Osteocyte (in vitro differentiated cells): ENCODE measurements around the gene ADGRL2. TPM values are rescaled to one million over a fixed set of nuclear protein-coding genes. Genes with fewer than 3 reads are reported as not detected.

Source experiments
- DNase-seq: peaks from one replicate; pipeline ENCODE4 v3.0.0; 2021; ENCODE audit warnings: mixed read lengths; ENCODE audit not compliant: unreplicated experiment; ENCODE audit errors: extremely low spot score
- H3K27ac Mint-ChIP-seq: one replicate; pipeline ENCODE4 v1.8.0; 2021; ENCODE audit warnings: mild to moderate bottlenecking, mixed read lengths; ENCODE audit not compliant: unreplicated experiment
- H3K27me3 Mint-ChIP-seq: one replicate; pipeline ENCODE4 v1.8.0; 2021; ENCODE audit warnings: mixed read lengths; ENCODE audit not compliant: unreplicated experiment
- H3K36me3 Mint-ChIP-seq: one replicate; pipeline ENCODE4 v1.8.0; 2021; ENCODE audit warnings: mixed read lengths; ENCODE audit not compliant: unreplicated experiment
- H3K4me1 Mint-ChIP-seq: one replicate; pipeline ENCODE4 v1.8.0; 2021; ENCODE audit warnings: mixed read lengths; ENCODE audit not compliant: unreplicated experiment
- H3K4me3 Mint-ChIP-seq: one replicate; pipeline ENCODE4 v1.8.0; 2021; ENCODE audit warnings: mild to moderate bottlenecking, moderate library complexity, mixed read lengths; ENCODE audit not compliant: unreplicated experiment
- H3K9me3 Mint-ChIP-seq: one replicate; pipeline ENCODE4 v1.8.0; 2021; ENCODE audit warnings: mixed read lengths; ENCODE audit not compliant: unreplicated experiment
- CTCF ChIP-seq: fragments of 200-600 bp; sonication (generic); IDR thresholded peaks from 2 replicates; pipeline ENCODE4 v1.5.0; 2021; ENCODE audit warnings: antibody characterized with exemption, mild to moderate bottlenecking, moderate library complexity
- total RNA-seq: library from RNA; stranded (reverse); gene quantifications from 2 replicates; pipeline ENCODE4 v1.2.1, GENCODE V29; 2021

The ADGRL2 gene
- total RNA-seq, 1 donor from 2014 or later, result 76.3 TPM

- Mint-ChIP-seq H3K4me1 (peaks cover 11% of the 10 kb centered on the region), H3K27ac (no peak overlapping the region), H3K36me3 (no peaks in the 10 kb centered on the region), H3K9me3 (no peaks in the 10 kb centered on the region), H3K4me3 (no peak overlapping the region), H3K27me3 (no peaks in the 10 kb centered on the region)
- TF ChIP-seq CTCF, result no peak
- DNase-seq, result no peak
Observed at GRCh38 chr1:81813691-81814090, 13.0 kb downstream of the ADGRL2 start.

DNA sequence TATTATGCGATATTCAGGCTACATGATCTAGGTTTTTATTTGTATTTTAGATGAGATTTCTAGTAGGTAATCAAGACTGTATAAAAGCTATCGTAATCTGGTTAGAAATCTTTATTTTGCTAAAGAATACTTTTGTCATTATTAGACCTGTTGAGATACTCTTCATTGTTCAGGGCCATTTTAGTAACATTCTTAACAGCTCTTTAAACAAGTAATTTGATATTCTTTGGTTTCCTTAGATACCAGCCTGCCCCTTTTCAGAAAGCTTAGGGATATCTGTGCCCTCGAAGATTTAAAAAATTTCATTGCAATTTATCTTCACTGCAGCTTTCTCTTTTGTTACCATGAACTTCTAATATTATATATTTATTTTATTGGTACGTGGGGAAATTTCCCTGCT, 18.9 kb downstream of the ADGRL2 start:
- no peak for DNase-seq
- H3K4me3 Mint-ChIP-seq, result no peak overlapping the region
- no peak for TF ChIP-seq CTCF
- H3K27ac Mint-ChIP-seq, result no peak overlapping the region
- H3K9me3 Mint-ChIP-seq, result no peaks in the 10 kb centered on the region
- H3K4me1 Mint-ChIP-seq, result peaks cover 9% of the 10 kb centered on the region
- H3K27me3 Mint-ChIP-seq, result no peaks in the 10 kb centered on the region
- H3K36me3 Mint-ChIP-seq, result peaks cover 3% of the 10 kb centered on the region

- TF ChIP-seq CTCF, result no peak
- Mint-ChIP-seq H3K27me3 (no peaks in the 10 kb centered on the region), H3K27ac (no peak overlapping the region), H3K9me3 (no peaks in the 10 kb centered on the region), H3K4me3 (no peak overlapping the region), H3K4me1 (peaks cover 9% of the 10 kb centered on the region), H3K36me3 (peaks cover 3% of the 10 kb centered on the region)
- DNase-seq, result no peak
Observed at GRCh38 chr1:81820765-81821164, 20.0 kb downstream of the ADGRL2 start.

- peaks cover 11% of the 10 kb centered on the region for H3K4me1 Mint-ChIP-seq
- H3K27ac Mint-ChIP-seq, result no peak overlapping the region
- no peak for TF ChIP-seq CTCF
Observed at GRCh38 chr1:81823082-81823481, 22.3 kb downstream of the ADGRL2 start.

GRCh38 chr1:81824759-81825158, 24.0 kb downstream of the ADGRL2 start:
- H3K27ac Mint-ChIP-seq, result no peak overlapping the region
- H3K36me3 Mint-ChIP-seq, result peaks cover 3% of the 10 kb centered on the region
- no peak for TF ChIP-seq CTCF
- no peak overlapping the region for H3K4me3 Mint-ChIP-seq
- H3K27me3 Mint-ChIP-seq, result no peaks in the 10 kb centered on the region
- no peak for DNase-seq
- H3K9me3 Mint-ChIP-seq, result no peaks in the 10 kb centered on the region
- H3K4me1 Mint-ChIP-seq, result peaks cover 7% of the 10 kb centered on the region

More at GRCh38 chr1:81823082-81823481, 22.3 kb downstream of the ADGRL2 start:
- no peak for DNase-seq
- no peak overlapping the region for H3K4me3 Mint-ChIP-seq
- no peaks in the 10 kb centered on the region for H3K27me3 Mint-ChIP-seq
- H3K36me3 Mint-ChIP-seq, result peaks cover 3% of the 10 kb centered on the region
- H3K9me3 Mint-ChIP-seq, result no peaks in the 10 kb centered on the region
